ENCODE data around the gene PDK2.
A peak's percentile ranks its signal among the peaks of the same experiment; 100 is the strongest.

The PDK2 gene

DNA sequence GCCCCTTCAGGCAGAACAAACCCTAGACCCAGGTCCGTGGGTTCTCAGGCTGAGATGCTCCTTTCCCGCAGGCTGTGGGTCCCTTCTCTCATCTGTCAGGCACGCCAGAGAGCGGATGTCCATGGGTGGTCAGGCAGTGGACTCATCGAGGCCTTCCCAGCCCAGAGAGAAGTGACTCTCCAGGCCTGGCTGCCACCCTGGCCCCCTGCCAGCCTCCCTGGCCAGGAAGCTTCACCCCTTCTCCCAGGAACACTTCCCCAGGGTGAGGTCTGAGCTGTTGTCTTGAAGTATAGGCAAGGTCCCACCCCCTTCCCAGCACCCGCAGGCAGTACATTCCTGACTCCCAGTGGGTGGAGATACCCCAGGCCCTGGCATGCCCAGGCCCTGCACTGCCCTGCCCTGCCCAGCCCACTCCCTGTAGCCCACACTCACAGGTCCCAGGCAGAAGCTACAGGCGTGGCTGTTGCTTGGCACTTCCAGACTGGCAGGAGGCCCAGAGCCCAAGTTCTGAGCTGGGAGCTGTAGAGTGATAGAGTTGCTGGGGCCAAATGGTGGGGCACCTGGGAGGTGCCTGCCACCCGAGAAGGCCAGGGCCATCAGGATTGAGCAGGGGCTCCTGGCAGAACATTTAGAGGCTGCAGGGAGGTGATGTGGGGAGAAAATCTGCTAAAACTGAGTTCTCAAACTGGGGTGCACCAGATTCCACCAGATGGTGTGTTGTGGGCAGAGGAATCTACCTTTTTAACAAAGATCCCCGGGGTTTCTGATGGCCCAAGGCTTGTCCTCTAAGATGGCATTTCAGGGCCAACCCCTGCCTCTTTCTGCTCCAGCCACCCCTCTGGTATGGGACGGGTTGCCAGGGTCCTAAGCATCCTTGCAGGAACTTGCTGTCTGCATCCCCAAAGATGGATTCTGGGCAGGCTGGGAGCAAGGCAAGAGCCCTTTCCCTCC is 32.6 kb upstream of the PDK2 start:
- Histone ChIP-seq H3K27me3 (peaks cover 8 to 18% (median 16%) of the 10 kb centered on the region in 11 experiments), H3K36me3 (no peaks in the 10 kb centered on the region), H3K4me1 (peaks cover 19 to 62% (median 30%) of the 10 kb centered on the region in 10 experiments), H3K4me3 (no peak overlapping the region), H3K9ac (peak overlapping the region in 1 of 11 experiments; percentile 53; a peak in 1 of 22 replicates), H3K4me2 (peak overlapping the region in 3 of 11 experiments; percentile 24 to 54 (median 34); a peak in 5 of 22 replicates), H4K20me1 (peaks cover 0 to 17% (median 3%) of the 10 kb centered on the region in 11 experiments; a peak in 7 of 22 replicates), H3K9me3 (replicated peaks in 1 of 11) (no peaks in the 10 kb centered on the region), H3K27ac (no peak overlapping the region)
- no peak for TF ChIP-seq Cebpa-rat (IDR thresholded peaks at IDR 0.05)

DNA sequence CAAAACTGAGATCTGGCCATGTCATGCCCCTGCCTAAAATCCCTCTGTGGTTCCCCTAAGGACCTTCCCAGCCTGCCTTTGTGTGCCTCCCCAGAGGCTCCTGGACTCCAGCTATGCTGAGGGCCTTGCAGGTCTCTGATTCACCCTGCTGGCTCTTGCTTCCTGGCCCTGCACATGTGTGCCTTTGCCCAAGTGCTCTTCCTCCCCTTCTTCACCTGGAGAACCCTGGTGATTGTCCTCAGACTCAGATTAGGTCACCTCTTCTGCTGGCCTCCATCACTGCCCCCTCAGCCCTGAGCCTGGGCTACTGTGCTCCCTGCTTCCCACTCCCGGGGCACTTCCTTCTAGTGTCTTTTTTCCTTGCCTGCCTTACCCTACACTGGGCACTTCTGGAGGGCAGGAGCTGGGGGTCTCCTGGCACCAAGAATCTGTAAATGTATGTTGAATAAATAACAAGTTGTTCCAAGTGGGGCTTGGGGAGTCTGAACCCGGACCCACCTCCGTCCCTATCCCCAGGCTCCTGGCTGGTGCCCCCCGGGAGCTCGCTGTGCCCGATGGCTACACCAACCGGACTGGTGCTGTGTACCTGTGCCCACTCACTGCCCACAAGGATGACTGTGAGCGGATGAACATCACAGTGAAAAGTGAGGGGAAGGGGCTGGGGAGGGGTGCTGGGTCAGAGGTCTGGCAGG is 31.4 kb upstream of the PDK2 start:
- H3K9me3 ChIP-seq (replicated peaks in 1 of 11), result no peaks in the 10 kb centered on the region

GRCh38 chr17:50064253-50065001 is 30.7 kb upstream of the PDK2 start:
- Histone ChIP-seq H3K9me3 (replicated peaks in 1 of 11) (no peaks in the 10 kb centered on the region), H3K36me3 (no peaks in the 10 kb centered on the region), H3K27ac (no peak overlapping the region; a peak in 3 of 22 replicates), H3K4me3 (no peak overlapping the region), H3K4me1 (peaks cover 11 to 56% (median 18%) of the 10 kb centered on the region in 10 experiments), H3K27me3 (no peaks in the 10 kb centered on the region; a peak in 3 of 22 replicates), H3K9ac (peak overlapping the region in 2 of 11 experiments; percentile 11 to 14; a peak in 1 of 22 replicates), H4K20me1 (peaks cover 0 to 4% (median 0%) of the 10 kb centered on the region in 11 experiments; a peak in 3 of 22 replicates), H3K4me2 (peak overlapping the region in 6 of 11 experiments; percentile 10 to 74 (median 66); a peak in 10 of 22 replicates)
- TF ChIP-seq Cebpa-rat (IDR thresholded peaks at IDR 0.05), result no peak

More for the DNA sequence above, 31.4 kb upstream of the PDK2 start:
- Histone ChIP-seq H3K9ac (no peak overlapping the region), H3K4me3 (no peak overlapping the region), H3K4me2 (peak overlapping the region in 3 of 11 experiments; percentile 62 to 74 (median 70); a peak in 6 of 22 replicates), H4K20me1 (peaks cover 0 to 7% (median 0%) of the 10 kb centered on the region in 11 experiments; a peak in 4 of 22 replicates), H3K36me3 (no peaks in the 10 kb centered on the region), H3K27ac (no peak overlapping the region; a peak in 1 of 22 replicates), H3K27me3 (peaks cover 0 to 7% (median 5%) of the 10 kb centered on the region in 11 experiments; a peak in 11 of 22 replicates), H3K4me1 (peaks cover 18 to 62% (median 26%) of the 10 kb centered on the region in 10 experiments)
- no peak for TF ChIP-seq Cebpa-rat (IDR thresholded peaks at IDR 0.05)

GRCh38 chr17:50065056-50065455 is 30.1 kb upstream of the PDK2 start:
- no peak overlapping the region; a peak in 2 of 22 replicates for H3K27ac ChIP-seq
- no peaks in the 10 kb centered on the region for H3K36me3 ChIP-seq
- H3K4me1 ChIP-seq, result peaks cover 4 to 49% (median 12%) of the 10 kb centered on the region in 10 experiments
- H3K4me3 ChIP-seq, result no peak overlapping the region
- H3K27me3 ChIP-seq, result no peaks in the 10 kb centered on the region
- TF ChIP-seq Cebpa-rat (IDR thresholded peaks at IDR 0.05), result no peak
- peaks cover 0 to 4% (median 0%) of the 10 kb centered on the region in 11 experiments; a peak in 3 of 22 replicates for H4K20me1 ChIP-seq
- H3K4me2 ChIP-seq, result peak overlapping the region in 5 of 11 experiments; percentile 59 to 74 (median 70); a peak in 10 of 22 replicates
- H3K9me3 ChIP-seq (replicated peaks in 1 of 11), result no peaks in the 10 kb centered on the region
- H3K9ac ChIP-seq, result 0 out of 22 replicates have a peak overlapping the region, but pooled peaks of 1 of the 11 experiments have one; percentile 11

- Histone ChIP-seq H3K27me3 (no peaks in the 10 kb centered on the region), H3K4me2 (no peak overlapping the region), H3K27ac (no peak overlapping the region), H3K9me3 (replicated peaks in 1 of 11) (peaks cover 0 to 13% (median 6%) of the 10 kb centered on the region in 11 experiments; a peak in 9 of 22 replicates), H4K20me1 (peaks cover 0 to 4% (median 0%) of the 10 kb centered on the region in 11 experiments; a peak in 3 of 22 replicates), H3K36me3 (no peaks in the 10 kb centered on the region), H3K4me1 (peaks cover 0 to 36% (median 6%) of the 10 kb centered on the region in 10 experiments; a peak in 11 of 20 replicates), H3K4me3 (no peak overlapping the region), H3K9ac (no peak overlapping the region)
- no peak for TF ChIP-seq Cebpa-rat (IDR thresholded peaks at IDR 0.05)
These were observed 28.2 kb upstream of the PDK2 start for GRCh38 chr17:50066995-50067394.

DNA sequence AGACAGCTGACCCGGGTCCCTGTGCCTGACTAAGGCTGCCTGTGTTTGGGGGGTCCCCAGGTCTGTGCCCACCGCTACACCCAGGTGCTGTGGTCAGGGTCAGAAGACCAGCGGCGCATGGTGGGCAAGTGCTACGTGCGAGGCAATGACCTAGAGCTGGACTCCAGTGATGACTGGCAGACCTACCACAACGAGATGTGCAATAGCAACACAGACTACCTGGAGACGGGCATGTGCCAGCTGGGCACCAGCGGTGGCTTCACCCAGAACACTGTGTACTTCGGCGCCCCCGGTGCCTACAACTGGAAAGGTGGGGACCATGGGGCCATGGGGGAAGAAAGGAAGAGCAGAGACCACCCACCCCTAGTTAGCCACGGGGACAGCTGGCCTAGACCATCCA is 27.2 kb upstream of the PDK2 start:
- H3K27ac ChIP-seq, result no peak overlapping the region
- H3K4me1 ChIP-seq, result peaks cover 0 to 27% (median 6%) of the 10 kb centered on the region in 10 experiments; a peak in 11 of 20 replicates
- H4K20me1 ChIP-seq, result peaks cover 0 to 4% (median 0%) of the 10 kb centered on the region in 11 experiments; a peak in 1 of 22 replicates
- no peaks in the 10 kb centered on the region for H3K27me3 ChIP-seq
- peaks cover 0 to 14% (median 6%) of the 10 kb centered on the region in 11 experiments; a peak in 9 of 22 replicates for H3K9me3 ChIP-seq (replicated peaks in 1 of 11)
- no peaks in the 10 kb centered on the region for H3K36me3 ChIP-seq
- H3K4me3 ChIP-seq, result no peak overlapping the region
- no peak overlapping the region for H3K4me2 ChIP-seq
- H3K9ac ChIP-seq, result no peak overlapping the region
- TF ChIP-seq Cebpa-rat (IDR thresholded peaks at IDR 0.05), result no peak

DNA sequence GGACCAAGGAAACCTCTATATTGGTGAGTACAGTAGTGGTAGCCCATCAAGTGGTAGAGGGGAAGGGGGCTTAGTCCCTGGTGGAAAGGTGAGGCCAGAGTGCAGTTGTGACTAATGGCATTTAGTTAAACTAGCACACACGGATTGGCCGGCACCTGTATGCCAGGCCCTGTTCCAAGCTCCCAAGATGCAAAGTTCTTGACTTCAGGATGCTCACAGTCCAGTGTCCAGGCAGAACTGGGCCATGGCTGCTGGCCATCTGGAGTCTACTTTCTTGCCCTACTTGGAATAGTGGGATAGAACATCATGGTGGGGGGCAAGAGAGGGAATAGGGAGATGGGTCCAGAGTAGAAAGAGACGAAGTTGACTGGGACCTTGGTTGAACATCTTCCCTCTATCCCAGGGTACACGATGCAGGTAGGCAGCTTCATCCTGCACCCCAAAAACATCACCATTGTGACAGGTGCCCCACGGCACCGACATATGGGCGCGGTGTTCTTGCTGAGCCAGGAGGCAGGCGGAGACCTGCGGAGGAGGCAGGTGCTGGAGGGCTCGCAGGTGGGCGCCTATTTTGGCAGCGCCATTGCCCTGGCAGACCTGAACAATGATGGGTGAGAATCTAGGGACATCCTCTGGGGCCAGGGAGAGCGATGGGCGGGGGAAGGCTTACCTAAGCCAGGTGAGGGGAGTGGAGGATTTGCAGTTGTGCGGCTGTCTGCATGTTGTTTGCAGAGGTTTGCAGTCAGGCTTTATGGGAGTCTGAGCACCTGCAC is 24.1 kb upstream of the PDK2 start:
- Histone ChIP-seq H3K27ac (no peak overlapping the region), H3K9me3 (replicated peaks in 1 of 11) (peaks cover 0 to 14% (median 6%) of the 10 kb centered on the region in 11 experiments; a peak in 9 of 22 replicates), H3K4me1 (no peaks in the 10 kb centered on the region), H4K20me1 (no peaks in the 10 kb centered on the region), H3K4me2 (no peak overlapping the region), H3K9ac (no peak overlapping the region), H3K36me3 (no peaks in the 10 kb centered on the region), H3K4me3 (no peak overlapping the region), H3K27me3 (no peaks in the 10 kb centered on the region)
- TF ChIP-seq Cebpa-rat (IDR thresholded peaks at IDR 0.05), result no peak
